H9 (cell line): Measurements from ENCODE around the gene C22orf23. TPM values are rescaled to one million over a fixed set of nuclear protein-coding genes. Genes with fewer than 3 reads are reported as not detected.

Experiments
- DNase-seq: peaks from one replicate; pipeline ENCODE4 v3.0.0-alpha.2; 2017
- H2AFZ ChIP-seq: one replicate; pipeline ENCODE4 v1.6.1; 2013; ENCODE audit warnings: mild to moderate bottlenecking, low read length, control low read depth, moderate library complexity
- H2AK5ac ChIP-seq: 2 replicates; pipeline ENCODE4 v1.6.1; 2013; ENCODE audit warnings: low read length, control low read depth, mixed read lengths; ENCODE audit not compliant: insufficient read length
- H2BK120ac ChIP-seq: one replicate; pipeline ENCODE4 v1.6.1; 2013; ENCODE audit warnings: low read depth, mild to moderate bottlenecking, low read length, control low read depth, inconsistent platforms; ENCODE audit not compliant: poor library complexity, severe bottlenecking
- H2BK12ac ChIP-seq: 2 replicates; pipeline ENCODE4 v1.6.1; 2013; ENCODE audit warnings: low read length, control low read depth, mixed read lengths, low read depth; ENCODE audit not compliant: insufficient read length
- H2BK15ac ChIP-seq: 2 replicates; pipeline ENCODE4 v1.6.1; 2013; ENCODE audit warnings: low read depth, low read length, control low read depth
- H2BK20ac ChIP-seq: one replicate; pipeline ENCODE4 v1.6.1; 2013; ENCODE audit warnings: low read depth, mild to moderate bottlenecking, low read length, control low read depth, inconsistent platforms; ENCODE audit not compliant: poor library complexity, severe bottlenecking
- H2BK5ac ChIP-seq: 2 replicates; pipeline ENCODE4 v1.6.1; 2013; ENCODE audit warnings: low read length, control low read depth, mixed read lengths; ENCODE audit not compliant: insufficient read length
- H3K14ac ChIP-seq: 2 replicates; pipeline ENCODE4 v1.6.1; 2013; ENCODE audit warnings: low read length, control low read depth; ENCODE audit not compliant: insufficient read depth
- H3K18ac ChIP-seq: 2 replicates; pipeline ENCODE4 v1.6.1; 2013; ENCODE audit warnings: low read depth, mild to moderate bottlenecking, mixed read lengths, low read length, control low read depth; ENCODE audit not compliant: insufficient read length
- H3K23ac ChIP-seq: 2 replicates; pipeline ENCODE4 v1.6.1; 2013; ENCODE audit warnings: low read length, control low read depth, mixed read lengths, low read depth; ENCODE audit not compliant: insufficient read length
- H3K23me2 ChIP-seq: 2 replicates; pipeline ENCODE4 v1.6.1; 2013; ENCODE audit warnings: low read depth, mild to moderate bottlenecking, mixed read lengths, low read length, control low read depth; ENCODE audit not compliant: insufficient read length, poor library complexity, severe bottlenecking
- H3K27ac ChIP-seq: 2 replicates; pipeline ENCODE4 v1.5.1; 2013; ENCODE audit warnings: low read length, control low read depth, mixed read lengths, low read depth; ENCODE audit not compliant: insufficient read length
- H3K27me3 ChIP-seq: 2 replicates; pipeline ENCODE4 v1.6.1; 2013; ENCODE audit warnings: low read length, control low read depth, inconsistent platforms; ENCODE audit not compliant: insufficient read depth
- H3K4ac ChIP-seq: 2 replicates; pipeline ENCODE4 v1.6.1; 2013; ENCODE audit warnings: low read depth, mild to moderate bottlenecking, control low read depth, inconsistent platforms, low read length, moderate library complexity
- H3K4me1 ChIP-seq: 2 replicates; pipeline ENCODE4 v1.6.1; 2013; ENCODE audit warnings: low read length, control low read depth, inconsistent platforms; ENCODE audit not compliant: insufficient read depth
- H3K4me2 ChIP-seq: 2 replicates; pipeline ENCODE4 v1.6.1; 2013; ENCODE audit warnings: low read length, control low read depth, mixed read lengths; ENCODE audit not compliant: insufficient read length, insufficient read depth
- H3K56ac ChIP-seq: 2 replicates; pipeline ENCODE4 v1.6.1; 2013; ENCODE audit warnings: low read depth, mild to moderate bottlenecking, mixed read lengths, low read length, control low read depth; ENCODE audit not compliant: insufficient read length
- H3K79me1 ChIP-seq: 2 replicates; pipeline ENCODE4 v1.6.1; 2013; ENCODE audit warnings: low read depth, mild to moderate bottlenecking, moderate library complexity, low read length, control low read depth, inconsistent platforms; ENCODE audit not compliant: insufficient read depth, poor library complexity, severe bottlenecking
- H3K79me2 ChIP-seq: 2 replicates; pipeline ENCODE4 v1.6.1; 2013; ENCODE audit warnings: low read length, control low read depth, inconsistent platforms; ENCODE audit not compliant: insufficient read depth
- H3K9ac ChIP-seq: 2 replicates; pipeline ENCODE4 v1.6.1; 2013; ENCODE audit warnings: low read length, control low read depth, mixed read lengths; ENCODE audit not compliant: insufficient read length; ENCODE audit errors: extremely low read depth
- H3K9me3 ChIP-seq: one replicate; pipeline ENCODE4 v1.6.1; 2013; ENCODE audit warnings: low read depth, low read length, inconsistent platforms; ENCODE audit not compliant: control insufficient read depth
- H3T11ph ChIP-seq: one replicate; pipeline ENCODE4 v1.6.1; 2013; ENCODE audit warnings: mild to moderate bottlenecking, low read length, control low read depth, inconsistent platforms
- H4K20me1 ChIP-seq: one replicate; pipeline ENCODE4 v1.6.1; 2013; ENCODE audit not compliant: control insufficient read depth, insufficient read length, insufficient read depth
- H4K5ac ChIP-seq: 2 replicates; pipeline ENCODE4 v1.6.1; 2013; ENCODE audit warnings: low read depth, mild to moderate bottlenecking, mixed read lengths, low read length, control low read depth; ENCODE audit not compliant: insufficient read length
- H4K8ac ChIP-seq: replicated peaks from 2 replicates; pipeline ENCODE4 v1.6.1; 2013; ENCODE audit warnings: low read length, control low read depth, mixed read lengths, low read depth; ENCODE audit not compliant: insufficient read length
- H4K91ac ChIP-seq: 2 replicates; pipeline ENCODE4 v1.6.1; 2013; ENCODE audit warnings: low read depth, mild to moderate bottlenecking, moderate library complexity, mixed read lengths, low read length, control low read depth; ENCODE audit not compliant: insufficient read length
- H3K27ac Mint-ChIP-seq, 3 experiments: 2 replicates in 2 of 3; 3 replicates in 1 of 3; pipeline ENCODE4 v1.8.0; 2020 to 2021; ENCODE audit warnings: mixed read lengths in 3 of 3, mild to moderate bottlenecking in 1 of 3, moderate library complexity in 1 of 3
- H3K27me3 Mint-ChIP-seq: 2 replicates; pipeline ENCODE4 v1.8.0; 2021; ENCODE audit warnings: low read depth, mild to moderate bottlenecking, moderate library complexity, mixed read lengths
- H3K36me3 Mint-ChIP-seq, 3 experiments: 2 replicates in 2 of 3; 3 replicates in 1 of 3; pipeline ENCODE4 v1.8.0; 2020 to 2021; ENCODE audit warnings: low read depth in 3 of 3, mixed read lengths in 3 of 3; ENCODE audit not compliant: insufficient read depth in 1 of 3
- H3K4me1 Mint-ChIP-seq, 2 experiments: 2 replicates each; pipeline ENCODE4 v1.8.0; 2020; ENCODE audit warnings: mixed read lengths in 2 of 2
- H3K4me3 Mint-ChIP-seq, 2 experiments: 2 replicates in 1 of 2; 3 replicates in 1 of 2; pipeline ENCODE4 v1.8.0; 2020 to 2021; ENCODE audit warnings: mild to moderate bottlenecking in 2 of 2, mixed read lengths in 2 of 2, moderate library complexity in 1 of 2
- H3K9me3 Mint-ChIP-seq, 2 experiments: 2 replicates in 1 of 2; 3 replicates in 1 of 2; pipeline ENCODE4 v1.8.0; 2020; ENCODE audit warnings: mild to moderate bottlenecking in 2 of 2, mixed read lengths in 2 of 2, moderate library complexity in 1 of 2
- CTCF ChIP-seq: fragments of 200-600 bp; sonication (generic); conservative IDR thresholded peaks from 3 replicates; pipeline ENCODE4 v1.8.0; 2021; ENCODE audit warnings: antibody characterized with exemption, mild to moderate bottlenecking
- WGBS: extraction: QIAGEN DNeasy Blood & Tissue Kit; methylation state at CpG from one replicate; pipeline ENCODE4 v1.1.7; 2013; ENCODE audit warnings: missing lambda C conversion rate, low lambda C conversion rate, mixed read lengths; ENCODE audit not compliant: insufficient read length; ENCODE audit errors: extremely low coverage; 5-methylcytosine and 5-hydroxymethylcytosine counted together
- total RNA-seq: library from RNA; stranded (reverse); gene quantifications from 2 replicates; pipeline ENCODE4 v1.2.1, GENCODE V29; 2021

C22orf23 gene
- total RNA-seq, 1 experiment from 2014 or later, result 0.57 TPM

- Histone ChIP-seq H3T11ph (no peak overlapping the region), H3K23ac (no peak overlapping the region), H2BK5ac (no peak overlapping the region), H3K27me3 (no peaks in the 10 kb centered on the region), H3K4me1 (no peaks in the 10 kb centered on the region), H3K18ac (no peak overlapping the region), H4K91ac (no peak overlapping the region), H2BK20ac (no peak overlapping the region), H4K8ac (no peak overlapping the region), H3K56ac (no peak overlapping the region), H3K14ac (no peak overlapping the region), H3K27ac (no peak overlapping the region), H3K23me2 (no peaks in the 10 kb centered on the region), H3K79me2 (no peaks in the 10 kb centered on the region), H3K9me3 (no peaks in the 10 kb centered on the region), H2AK5ac (no peak overlapping the region), H2BK15ac (no peak overlapping the region), H2AFZ (no peak overlapping the region), H3K4ac (no peak overlapping the region), H3K4me2 (no peak overlapping the region), H4K20me1 (no peaks in the 10 kb centered on the region), H4K5ac (no peak overlapping the region), H2BK120ac (no peak overlapping the region), H3K79me1 (no peaks in the 10 kb centered on the region), H2BK12ac (no peak overlapping the region), H3K9ac (no peak overlapping the region)
- DNase-seq, result no peak
- no peaks in the 10 kb centered on the region for H3K9me3 Mint-ChIP-seq
- H3K27ac Mint-ChIP-seq, result no peak overlapping the region
- TF ChIP-seq CTCF, result no peak
- H3K4me1 Mint-ChIP-seq, result peaks cover 5 to 8% of the 10 kb centered on the region in 2 experiments
- WGBS, result no CpG with 5 or more reads among the region's 5 CpGs
- no peak overlapping the region for H3K4me3 Mint-ChIP-seq
- H3K36me3 Mint-ChIP-seq, result no peaks in the 10 kb centered on the region
- H3K27me3 Mint-ChIP-seq, result peaks cover 12% of the 10 kb centered on the region
These were observed 36.9 kb upstream of the C22orf23 start for GRCh38 chr22:37990301-37990700.
